ENCODE measurements around the gene B3GAT3. TPM values are rescaled to one million over a fixed set of nuclear protein-coding genes. Genes with fewer than 3 reads are reported as not detected.
"Not testable (repeated sequence)": the region's sequence is repeated elsewhere in the genome, so short reads cannot be mapped to it uniquely, and the experiment has no call there.

B3GAT3 gene
- total RNA-seq, 8 experiments from 2014 or later, result 28.6 to 56.5 (median 37.0) TPM

DNA sequence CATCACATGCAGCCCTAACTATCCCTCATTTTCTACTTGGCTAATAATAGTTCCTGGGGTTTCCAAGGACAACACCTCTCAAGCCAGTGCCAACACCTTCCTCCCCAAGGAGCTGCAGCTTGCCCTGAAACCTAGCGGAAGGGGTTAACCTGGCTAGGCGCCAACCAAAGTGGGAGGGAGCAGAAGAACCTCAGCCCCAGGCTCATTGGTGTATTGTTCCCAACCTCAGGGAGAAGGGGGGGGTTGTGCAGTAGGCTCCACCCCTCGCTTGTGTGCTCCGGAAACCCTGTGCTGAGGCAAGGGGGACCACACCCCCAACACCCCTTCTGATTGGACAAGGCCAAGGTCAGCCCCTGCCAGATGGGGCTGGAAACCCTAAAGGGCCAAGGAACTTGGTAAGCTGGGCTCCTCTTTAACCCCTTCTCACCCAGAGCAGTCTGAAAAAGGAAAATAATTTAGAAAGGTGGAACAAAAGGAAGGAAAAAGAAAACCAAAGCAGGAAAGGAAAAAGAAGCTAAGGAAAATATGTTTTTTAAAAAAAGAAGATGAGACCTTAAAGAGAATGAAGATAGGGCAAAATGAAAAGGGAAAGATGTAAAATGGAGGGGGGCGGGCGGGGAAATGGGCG lies 22.6 kb downstream of the B3GAT3 start:
- Histone ChIP-seq H3K4me1 (replicated peaks in 1 of 2) (peaks cover 16 to 18% of the 10 kb centered on the region in 2 donors), H3K27ac (peak overlapping the region in 1 of 2 donors; percentile 43), H3K4me3 (peak overlapping the region in 3 of 5 donors; percentile 63 to 77 (median 73))
- WGBS, 10 experiments, result 10 to 84% (median 54%) methylated on average over 2 to 6 of the region's 7 CpGs; no CpG with 5 or more reads in 2 of the 10 experiments
- in situ Hi-C loops (cut with MboI; ENCODE audit: low pct_unique_long_range_greater_than_20kb in 2 of 9, low sequenced_read_pairs in 9 of 9, unreplicated experiment in 9 of 9), result loop anchor here in 1 of 9 experiments (25.0 kb wide), 1 partner anchor 212 kb away; no protein-coding TSS in a partner anchor
- peak; percentile 36 to 54 (median 44) for ATAC-seq (replicated peaks in 6 of 8)

DNA sequence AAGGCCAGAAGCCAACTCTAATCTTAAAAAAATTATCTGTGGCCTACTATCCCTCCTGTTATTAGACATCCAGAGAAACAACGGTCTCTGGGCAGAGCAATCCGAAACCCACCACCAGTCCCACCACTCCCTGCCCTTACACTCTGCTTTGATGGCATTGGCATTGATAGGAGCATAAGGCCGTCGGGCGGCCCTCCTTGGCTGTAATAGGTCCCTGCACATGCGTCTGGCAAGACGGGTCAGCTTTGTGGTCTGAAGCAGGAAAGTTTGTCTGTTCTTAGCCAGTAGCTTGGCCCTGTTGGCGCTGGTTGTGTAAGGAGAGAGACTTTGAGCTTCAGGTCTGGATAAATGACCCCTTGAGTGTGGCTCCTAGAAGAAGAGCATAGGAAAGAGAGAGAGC lies 26.7 kb downstream of the B3GAT3 start:
- H3K4me1 ChIP-seq (replicated peaks in 1 of 2), result peaks cover 25 to 34% of the 10 kb centered on the region in 2 donors
- in situ Hi-C loops (cut with MboI; ENCODE audit: low pct_unique_long_range_greater_than_20kb in 2 of 9, low sequenced_read_pairs in 9 of 9, unreplicated experiment in 9 of 9), result loop anchor here in 1 of 9 experiments (25.0 kb wide), 1 partner anchor 208 kb away; no protein-coding TSS in a partner anchor
- no peak overlapping the region for H3K4me3 ChIP-seq
- 80 to 100% (median 100%) methylated on average over 1 to 5 of the region's 8 CpGs; no CpG with 5 or more reads in 4 of the 10 experiments for WGBS, 10 experiments
- H3K27ac ChIP-seq, result no peak overlapping the region
- no peak for ATAC-seq (replicated peaks in 6 of 8)

DNA sequence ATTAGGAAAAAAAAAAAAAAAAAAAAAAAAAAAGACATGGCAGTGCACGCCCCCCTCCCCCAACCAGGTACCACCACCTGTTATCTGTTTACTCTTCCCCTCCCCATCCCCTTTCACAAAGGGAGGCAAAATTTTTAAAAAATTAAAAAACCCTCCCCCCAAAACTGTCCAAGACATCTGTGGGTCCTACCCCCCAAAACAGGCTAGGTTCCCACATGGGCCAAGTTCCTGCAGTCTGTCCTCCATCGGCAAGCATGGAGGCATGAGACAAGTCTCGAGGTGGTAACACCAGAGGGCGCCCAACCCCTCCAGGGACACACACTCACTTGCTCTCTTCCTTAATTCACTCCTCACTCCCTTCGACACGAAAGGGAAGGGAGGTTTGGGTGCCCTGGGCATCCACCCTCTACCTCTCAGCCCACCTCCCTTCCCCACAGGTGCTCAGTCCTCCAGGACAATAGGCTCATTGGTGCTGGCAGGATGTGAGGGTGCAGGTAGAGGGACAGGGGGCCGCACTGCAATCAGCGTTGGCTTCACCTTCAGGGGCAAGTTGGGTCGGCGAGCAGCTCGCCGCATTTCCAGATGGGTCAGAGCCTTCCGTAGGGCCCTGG lies 28.2 kb downstream of the B3GAT3 start:
- peak in 1 of 8 experiments; percentile 12 for ATAC-seq (replicated peaks in 6 of 8)
- Histone ChIP-seq H3K4me1 (replicated peaks in 1 of 2) (peaks cover 16 to 24% of the 10 kb centered on the region in 2 donors), H3K4me3 (no peak overlapping the region), H3K27ac (peak overlapping the region in 1 of 2 donors; percentile 11)
- WGBS, 10 experiments, result 0 to 83% (median 73%) methylated on average over 2 to 5 of the region's 13 CpGs; no CpG with 5 or more reads in 6 of the 10 experiments
- in situ Hi-C loops (cut with MboI; ENCODE audit: low pct_unique_long_range_greater_than_20kb in 2 of 9, low sequenced_read_pairs in 9 of 9, unreplicated experiment in 9 of 9), result loop anchor here in 1 of 9 experiments (25.0 kb wide), 1 partner anchor 206 kb away; no protein-coding TSS in a partner anchor

DNA sequence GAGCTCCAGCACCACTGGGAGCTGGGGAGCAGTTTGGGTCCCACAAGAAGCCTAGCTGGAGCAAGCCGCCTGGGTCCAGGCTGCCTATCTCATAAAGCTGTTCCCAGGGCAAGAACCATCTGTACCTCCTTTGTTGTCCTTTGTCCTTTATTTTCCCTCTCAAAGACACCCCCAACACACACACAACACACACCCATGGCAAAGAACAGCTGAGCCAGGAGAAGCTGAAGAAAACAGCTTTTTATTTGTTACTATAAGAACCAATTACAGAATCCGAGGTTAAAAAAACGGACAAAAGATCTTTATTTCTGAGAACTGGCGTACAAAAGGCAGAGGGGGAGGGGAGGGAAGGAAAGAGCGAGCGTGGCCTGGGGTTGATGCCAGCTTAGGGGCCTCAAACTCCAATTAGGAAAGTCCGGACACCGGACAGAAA lies 28.8 kb downstream of the B3GAT3 start:
- 30 to 100% (median 86%) methylated on average over 2 to 5 of the region's 8 CpGs; no CpG with 5 or more reads in 5 of the 10 experiments for WGBS, 10 experiments
- Histone ChIP-seq H3K4me3 (no peak overlapping the region), H3K4me1 (replicated peaks in 1 of 2) (peaks cover 16 to 23% of the 10 kb centered on the region in 2 donors), H3K27ac (peak overlapping the region; percentile 91 to 93)
- in situ Hi-C loops (cut with MboI; ENCODE audit: low pct_unique_long_range_greater_than_20kb in 2 of 9, low sequenced_read_pairs in 9 of 9, unreplicated experiment in 9 of 9), result loop anchor here in 1 of 9 experiments (25.0 kb wide), 1 partner anchor 206 kb away; no protein-coding TSS in a partner anchor
- ATAC-seq (replicated peaks in 6 of 8), result no peak

DNA sequence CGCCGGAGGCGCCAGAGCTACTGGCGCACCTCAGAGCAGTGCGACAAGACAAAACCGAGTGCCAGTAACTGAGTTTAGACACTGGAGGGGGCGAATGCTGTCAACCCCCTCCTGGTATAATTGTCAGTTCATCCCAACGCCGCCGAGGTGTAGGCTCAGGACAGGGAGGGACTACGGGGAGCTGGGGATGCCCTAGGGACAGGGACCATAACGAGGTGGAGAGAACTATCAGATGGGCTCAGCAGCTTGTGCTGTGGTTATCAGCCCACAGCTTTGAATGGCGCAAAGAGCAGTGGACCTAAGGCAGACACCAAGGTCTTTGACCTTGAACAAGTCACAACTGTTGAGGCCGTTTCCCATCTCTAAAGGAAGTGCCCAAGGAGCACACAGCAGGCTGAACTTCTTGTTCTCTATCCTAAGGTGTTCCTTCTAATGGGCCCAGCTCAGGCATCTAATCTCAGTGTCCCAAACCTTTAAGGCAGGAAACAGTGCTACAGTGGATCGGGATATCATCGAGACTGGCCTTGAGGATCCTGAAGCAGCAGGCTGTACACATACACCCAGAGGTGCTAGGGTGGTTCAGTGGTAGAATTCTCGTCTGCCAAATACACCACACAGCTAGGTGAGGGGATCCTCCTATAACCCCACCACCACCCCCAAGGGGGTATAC lies 29.5 kb downstream of the B3GAT3 start:
- WGBS, 10 experiments, result 0 to 43% (median 12%) methylated on average over 1 to 10 of the region's 17 CpGs; no CpG with 5 or more reads in 2 of the 10 experiments
- Histone ChIP-seq H3K4me3 (peak overlapping the region; percentile 40 to 87 (median 80)), H3K27ac (peak overlapping the region; percentile 91 to 93), H3K4me1 (replicated peaks in 1 of 2) (peaks cover 16 to 23% of the 10 kb centered on the region in 2 donors)
- in situ Hi-C loops (cut with MboI; ENCODE audit: low pct_unique_long_range_greater_than_20kb in 2 of 9, low sequenced_read_pairs in 9 of 9, unreplicated experiment in 9 of 9), result loop anchor here in 1 of 9 experiments (25.0 kb wide), 1 partner anchor 205 kb away; no protein-coding TSS in a partner anchor
- no peak for ATAC-seq (replicated peaks in 6 of 8)

DNA sequence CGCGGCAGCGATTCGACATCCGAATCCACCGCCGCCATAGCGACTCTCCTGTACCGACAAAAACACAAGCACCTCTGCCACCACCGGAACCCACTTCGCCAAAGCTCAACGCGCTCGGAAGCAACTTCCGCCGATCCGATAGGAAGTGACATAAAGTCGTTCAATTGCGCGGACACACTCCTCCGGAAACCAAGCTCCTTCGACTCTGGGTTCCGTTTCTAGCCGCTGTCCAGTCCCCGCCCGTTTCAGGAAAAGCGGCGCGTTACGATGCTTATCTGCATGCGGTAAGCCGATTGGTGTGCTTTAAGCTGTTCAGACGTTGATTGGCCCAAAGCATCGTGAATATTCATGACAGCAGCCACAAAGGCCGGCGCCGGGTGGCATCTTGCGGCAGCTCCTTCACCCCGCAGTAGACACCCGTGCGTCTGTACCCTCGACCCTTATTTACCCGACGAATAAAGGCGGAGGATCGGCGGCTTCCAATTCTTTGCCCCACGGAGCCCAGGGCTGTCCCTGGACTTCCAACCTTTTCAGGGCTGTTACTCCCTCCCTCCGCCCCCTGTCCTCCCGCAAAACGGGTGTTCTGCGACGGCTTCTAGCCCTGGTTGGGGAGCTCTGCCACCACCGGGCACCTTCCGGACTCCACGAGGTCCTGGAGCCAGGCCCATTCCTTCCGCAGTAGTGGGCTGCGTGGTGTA lies 30.2 kb downstream of the B3GAT3 start, which contains the start of gene TUT1:
TUT1 (minus strand) TSS at position 76 of the 698 bp plus-strand sequence; CDS start at position 38, 38 bp downstream.
- H3K27ac ChIP-seq, result peak within 1 kb of the TSS; percentile 93 to 95
- in situ Hi-C loops (cut with MboI; ENCODE audit: low pct_unique_long_range_greater_than_20kb in 2 of 9, low sequenced_read_pairs in 9 of 9, unreplicated experiment in 9 of 9), result loop anchor here in 1 of 9 experiments (25.0 kb wide), 1 partner anchor 204 kb away; no protein-coding TSS in a partner anchor
- WGBS, 10 experiments, result 0 to 7% (median 0%) methylated on average over 3 to 18 of the region's 58 CpGs; no CpG with 5 or more reads in 3 of the 10 experiments
- peaks cover 16 to 23% of the 10 kb centered on the region in 2 donors for H3K4me1 ChIP-seq (replicated peaks in 1 of 2)
- H3K4me3 ChIP-seq, result peak within 1 kb of the TSS; percentile 60 to 87 (median 80)
- ATAC-seq (replicated peaks in 6 of 8), result peak; percentile 87 to 93 (median 92)

DNA sequence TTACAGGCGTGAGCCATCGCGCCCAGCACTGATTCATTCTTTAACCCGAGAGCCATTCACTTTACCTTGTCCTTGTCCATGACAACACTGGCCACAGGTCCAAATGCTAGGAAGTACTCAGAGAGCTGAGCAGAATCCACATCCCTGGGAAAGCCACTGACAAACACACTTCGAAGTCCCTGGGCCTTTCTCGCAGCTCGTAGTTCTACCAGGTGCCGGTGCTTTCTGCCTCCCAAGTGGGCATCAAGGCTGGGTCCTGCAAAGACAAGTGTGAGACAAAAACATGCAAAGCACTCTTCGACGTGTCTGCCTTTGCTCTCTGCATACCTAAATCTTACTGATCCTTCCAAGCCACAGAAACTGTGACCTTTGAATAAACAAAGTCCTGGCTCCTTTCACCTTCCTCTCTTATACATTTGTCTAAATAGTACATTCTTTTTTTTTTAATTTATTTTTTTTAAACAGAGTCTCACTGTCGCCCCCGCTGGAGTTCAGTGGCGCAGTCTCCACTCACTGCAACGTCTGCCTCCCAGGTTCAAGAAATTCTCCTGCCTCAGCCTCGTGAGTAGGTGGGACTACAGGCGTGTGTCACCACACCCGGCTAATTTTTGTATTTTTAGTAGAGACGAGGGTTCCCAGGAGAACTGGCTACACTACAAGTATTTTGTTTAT lies 32.7 kb downstream of the B3GAT3 start:
- in situ Hi-C loops (cut with MboI; ENCODE audit: low pct_unique_long_range_greater_than_20kb in 2 of 9, low sequenced_read_pairs in 9 of 9, unreplicated experiment in 9 of 9), result loop anchor here in 1 of 9 experiments (25.0 kb wide), 1 partner anchor 202 kb away; no protein-coding TSS in a partner anchor
- no peak for ATAC-seq (replicated peaks in 6 of 8)
- H3K27ac ChIP-seq, result no peak overlapping the region
- H3K4me1 ChIP-seq (replicated peaks in 1 of 2), result peaks cover 16 to 23% of the 10 kb centered on the region in 2 donors
- 12 to 89% (median 65%) methylated on average over 1 to 12 of the region's 18 CpGs for WGBS, 10 experiments
- H3K4me3 ChIP-seq, result no peak overlapping the region

DNA sequence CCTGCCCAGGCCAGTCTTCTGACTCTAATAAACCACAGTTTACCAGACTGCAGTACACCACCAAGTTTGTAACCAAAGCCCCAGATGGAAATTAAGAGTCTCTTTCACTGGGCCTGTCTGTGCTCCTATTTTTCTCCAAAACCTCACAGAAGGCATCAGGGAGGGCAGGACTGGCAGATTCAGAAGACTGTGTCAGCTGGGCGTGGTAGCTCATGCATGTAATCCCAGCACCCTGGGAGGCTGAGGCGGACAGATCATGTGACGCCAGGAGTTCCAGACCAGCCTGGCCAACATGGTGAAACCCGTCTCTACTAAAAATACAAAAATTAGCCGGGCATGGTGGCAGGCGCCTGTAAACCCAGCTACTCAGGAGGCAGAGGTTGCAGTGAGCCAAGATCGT lies 36.4 kb downstream of the B3GAT3 start:
- H3K27ac ChIP-seq; H3K4me1 ChIP-seq (replicated peaks in 1 of 2); H3K4me3 ChIP-seq: not testable (repeated sequence)
- ATAC-seq (replicated peaks in 6 of 8), result peak in 3 of 8 experiments; percentile 30 to 68 (median 65)
- in situ Hi-C loops (cut with MboI; ENCODE audit: low pct_unique_long_range_greater_than_20kb in 2 of 9, low sequenced_read_pairs in 9 of 9, unreplicated experiment in 9 of 9), result loop anchor here in 1 of 9 experiments (25.0 kb wide), 1 partner anchor 198 kb away; no protein-coding TSS in a partner anchor
- WGBS, 10 experiments, result 80% methylated on average over 5 of the region's 7 CpGs; no CpG with 5 or more reads in 9 of the 10 experiments

DNA sequence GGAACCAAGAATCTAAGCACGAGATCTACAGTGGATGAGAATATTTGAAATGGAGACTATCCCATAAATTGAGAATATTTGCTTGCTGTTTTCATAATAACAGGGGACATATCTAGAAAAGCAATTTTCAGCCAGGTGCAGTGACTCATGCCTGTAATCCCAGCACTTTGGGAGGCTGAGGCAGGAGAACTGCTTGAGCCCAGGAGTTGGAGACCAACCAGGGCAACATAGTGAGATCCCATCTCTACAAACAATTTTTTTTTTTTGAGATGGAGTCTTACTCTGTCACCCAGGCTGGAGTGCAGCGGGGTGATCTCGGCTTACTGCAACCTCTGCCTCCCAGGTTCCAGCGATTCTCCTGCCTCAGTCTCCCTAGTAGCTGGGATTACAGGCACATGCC lies 40.1 kb downstream of the B3GAT3 start:
- in situ Hi-C loops (cut with MboI; ENCODE audit: low pct_unique_long_range_greater_than_20kb in 2 of 9, low sequenced_read_pairs in 9 of 9, unreplicated experiment in 9 of 9), result loop anchor here in 1 of 9 experiments (25.0 kb wide), 1 partner anchor 194 kb away; no protein-coding TSS in a partner anchor
- 95 to 100% (median 100%) methylated on average over 1 to 4 of the region's 4 CpGs; no CpG with 5 or more reads in 5 of the 10 experiments for WGBS, 10 experiments
- H3K27ac ChIP-seq, result not testable (repeated sequence)

DNA sequence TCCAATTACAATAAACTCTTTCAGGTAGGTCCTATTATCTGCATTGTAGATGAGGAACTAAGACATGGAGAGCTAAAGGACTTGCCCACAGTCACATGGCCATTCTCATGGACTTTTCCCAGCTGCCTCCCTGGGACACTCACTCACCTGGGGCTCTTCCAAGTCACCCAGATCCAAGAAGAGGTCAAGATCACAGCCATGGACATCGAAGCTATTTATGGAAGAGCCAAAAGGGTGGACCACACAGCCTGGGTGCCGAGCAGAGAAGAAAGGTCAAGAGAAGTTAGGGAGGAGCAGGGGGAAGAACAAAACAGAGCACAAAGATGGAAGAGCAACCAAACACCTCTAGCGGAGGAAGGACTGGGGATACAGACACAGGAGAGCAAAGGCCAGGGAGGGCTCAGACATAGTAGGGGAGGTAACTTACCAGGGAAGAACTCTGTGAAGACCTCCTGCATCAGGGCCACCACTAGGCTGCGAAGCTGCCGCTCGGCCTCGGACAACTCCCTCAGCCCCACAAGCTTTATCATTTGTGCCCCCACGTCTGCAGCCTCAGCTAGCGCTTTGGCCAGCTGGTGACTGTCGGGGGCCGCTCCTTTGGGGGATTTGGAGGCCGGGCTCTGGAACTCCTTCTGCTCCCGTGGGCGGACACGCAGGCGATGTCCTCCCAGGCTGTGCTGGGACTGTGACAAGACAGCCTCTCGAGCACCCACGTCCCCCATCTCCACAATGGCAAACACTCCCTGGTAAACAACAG lies 40.6 kb downstream of the B3GAT3 start:
- 80 to 100% (median 96%) methylated on average over 1 to 6 of the region's 18 CpGs; no CpG with 5 or more reads in 3 of the 10 experiments for WGBS, 10 experiments
- Histone ChIP-seq H3K27ac (no peak overlapping the region), H3K4me1 (replicated peaks in 1 of 2) (no peaks in the 10 kb centered on the region), H3K4me3 (no peak overlapping the region)
- ATAC-seq (replicated peaks in 6 of 8), result no peak
- in situ Hi-C loops (cut with MboI; ENCODE audit: low pct_unique_long_range_greater_than_20kb in 2 of 9, low sequenced_read_pairs in 9 of 9, unreplicated experiment in 9 of 9), result loop anchor here in 1 of 9 experiments (25.0 kb wide), 1 partner anchor 194 kb away; no protein-coding TSS in a partner anchor

More for the DNA sequence above, 40.1 kb downstream of the B3GAT3 start:
- not testable (repeated sequence) for ATAC-seq (replicated peaks in 6 of 8); H3K4me3 ChIP-seq; H3K4me1 ChIP-seq (replicated peaks in 1 of 2)

DNA sequence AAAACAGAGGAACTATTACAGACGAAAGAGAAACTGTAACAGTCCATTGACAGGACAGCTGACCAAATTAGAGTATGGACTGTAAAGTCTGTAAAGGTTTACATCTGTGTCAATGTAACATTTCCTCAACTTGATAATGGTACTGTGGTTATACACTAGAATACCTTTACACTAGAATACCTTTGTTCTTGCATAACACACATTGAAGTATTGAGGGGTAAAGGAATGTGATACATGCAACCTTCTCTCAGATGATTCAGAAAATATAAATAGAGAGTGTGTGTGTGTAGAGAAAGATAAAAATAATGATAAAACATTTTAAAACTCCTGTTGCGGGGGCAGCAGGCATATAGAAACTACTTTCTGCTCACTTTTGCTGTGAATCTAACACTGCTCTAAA lies 42.5 kb downstream of the B3GAT3 start:
- Histone ChIP-seq H3K4me1 (replicated peaks in 1 of 2) (peaks cover 10 to 12% of the 10 kb centered on the region in 2 donors), H3K4me3 (no peak overlapping the region), H3K27ac (no peak overlapping the region)
- WGBS, 10 experiments, result 72 to 100% (median 100%) methylated on average over 1 to 2 of the region's 2 CpGs; no CpG with 5 or more reads in 3 of the 10 experiments
- in situ Hi-C loops (cut with MboI; ENCODE audit: low pct_unique_long_range_greater_than_20kb in 2 of 9, low sequenced_read_pairs in 9 of 9, unreplicated experiment in 9 of 9), result loop anchor here in 1 of 9 experiments (25.0 kb wide), 1 partner anchor 192 kb away; no protein-coding TSS in a partner anchor
- no peak for ATAC-seq (replicated peaks in 6 of 8)

Data from motor neuron (in vitro differentiated cells).